Breast epithelium (tissue), 4 donors: Measurements from ENCODE around the gene TFF2. TPM values are rescaled to one million over a fixed set of nuclear protein-coding genes. Genes with fewer than 3 reads are reported as not detected.

Experiments
- DNase-seq, 2 donors: peaks; one replicate each; pipeline ENCODE4 v3.0.0-alpha.2; 2019; ENCODE audit warnings: low spot score in 2 of 2
- H3K27ac ChIP-seq, 2 donors: fragments of 200-600 bp; sonication (generic) in 1 of 2; one replicate each; pipeline ENCODE4 v1.5.1; 2016 to 2019; ENCODE audit warnings: mild to moderate bottlenecking in 1 of 2
- H3K27me3 ChIP-seq, 2 donors: fragments of 200-600 bp; sonication (generic) in 1 of 2; one replicate each; pipeline versions ENCODE4 v1.5.1 to v1.6.0; 2017 to 2019; ENCODE audit warnings: control low read depth in 1 of 2, mild to moderate bottlenecking in 1 of 2
- H3K36me3 ChIP-seq: fragments of 200-600 bp; one replicate; pipeline ENCODE4 v1.5.1; 2019
- H3K4me1 ChIP-seq, 2 donors: fragments of 200-600 bp; sonication (generic); one replicate each; pipeline ENCODE4 v1.5.1; 2016 to 2019; ENCODE audit warnings: control low read depth in 1 of 2
- H3K4me3 ChIP-seq, 3 donors: fragments of 200-600 bp; sonication (generic); 1 replicate in 2 of 3; 2 replicates in 1 of 3; pipeline ENCODE4 v1.5.1; 2016 to 2019; ENCODE audit warnings: mild to moderate bottlenecking in 3 of 3, moderate library complexity in 2 of 3
- H3K9me3 ChIP-seq, 2 donors: fragments of 200-600 bp; sonication (generic) in 1 of 2; one replicate each; pipeline ENCODE4 v1.5.1; 2016 to 2019; ENCODE audit warnings: control low read depth in 1 of 2
- CTCF ChIP-seq, 3 donors: fragments of 450-650 bp; IDR thresholded peaks; one replicate each; pipeline ENCODE4 v1.5.1; 2016 to 2017; ENCODE audit warnings: antibody characterized with exemption in 3 of 3, mild to moderate bottlenecking in 3 of 3, moderate library complexity in 3 of 3
- POLR2A ChIP-seq: fragments of 450-650 bp; IDR thresholded peaks from one replicate; pipeline ENCODE4 v1.6.1; 2016; ENCODE audit warnings: antibody characterized with exemption, mild to moderate bottlenecking, moderate library complexity
- POLR2AphosphoS5 ChIP-seq, 3 donors: sonication (generic); formaldehyde crosslinking; IDR thresholded peaks; one replicate each; pipeline ENCODE4 v1.6.1; 2017; ENCODE audit warnings: antibody characterized with exemption in 3 of 3
- intact Hi-C: fragments of 100-400 bp; cut with DNase I; formaldehyde crosslinking; loops from one replicate; pipeline ENCODE4 v1.15.1; 2023; ENCODE audit warnings: low total_unique reads
- total RNA-seq, 3 donors: library from RNA; depleted of rRNA; stranded (reverse); fragments of >200 nt; gene quantifications; one replicate each; pipeline ENCODE4 v1.1.0, GENCODE V29; 2016

Gene TFF2
- total RNA-seq, 3 donors from 2014 or later = not detected

GRCh38 chr21:42349420-42350317, 1.1 kb downstream of the TFF2 start:
- Histone ChIP-seq H3K9me3 (no peaks in the 10 kb centered on the region), H3K27ac (no peak overlapping the region), H3K27me3 (no peaks in the 10 kb centered on the region), H3K4me3 (no peak overlapping the region), H3K36me3 (no peaks in the 10 kb centered on the region), H3K4me1 (no peaks in the 10 kb centered on the region)
- no peak for DNase-seq
- intact Hi-C loops = no loop called here
- TF ChIP-seq CTCF (IDR thresholded peaks at IDR 0.05) (no peak), POLR2AphosphoS5 (IDR thresholded peaks at IDR 0.05) (no peak), POLR2A (no peak)

- no peak for TF ChIP-seq POLR2A
- Histone ChIP-seq H3K27me3 (no peaks in the 10 kb centered on the region), H3K9me3 (no peaks in the 10 kb centered on the region), H3K27ac (no peak overlapping the region), H3K4me1 (no peaks in the 10 kb centered on the region), H3K4me3 (no peak overlapping the region), H3K36me3 (no peaks in the 10 kb centered on the region)
- intact Hi-C loops = no loop called here
- no peak for DNase-seq
Observed at GRCh38 chr21:42348762-42349161, 2.0 kb downstream of the TFF2 start.

GRCh38 chr21:42347601-42348327, 3.0 kb downstream of the TFF2 start:
- Histone ChIP-seq H3K27ac (no peak overlapping the region), H3K4me1 (no peaks in the 10 kb centered on the region), H3K27me3 (no peaks in the 10 kb centered on the region), H3K9me3 (no peaks in the 10 kb centered on the region), H3K4me3 (no peak overlapping the region), H3K36me3 (no peaks in the 10 kb centered on the region)
- intact Hi-C loops = no loop called here
- no peak for DNase-seq
- TF ChIP-seq CTCF (IDR thresholded peaks at IDR 0.05) (no peak), POLR2A (no peak), POLR2AphosphoS5 (IDR thresholded peaks at IDR 0.05) (no peak)

- Histone ChIP-seq H3K27me3 (no peaks in the 10 kb centered on the region), H3K4me3 (no peak overlapping the region), H3K27ac (no peak overlapping the region), H3K36me3 (no peaks in the 10 kb centered on the region), H3K4me1 (no peaks in the 10 kb centered on the region), H3K9me3 (no peaks in the 10 kb centered on the region)
- no peak for DNase-seq
- intact Hi-C loops = no loop called here
- TF ChIP-seq CTCF (IDR thresholded peaks at IDR 0.05) (no peak), POLR2A (no peak), POLR2AphosphoS5 (IDR thresholded peaks at IDR 0.05) (no peak)
Observed at GRCh38 chr21:42346866-42347600, 3.8 kb downstream of the TFF2 start.

GRCh38 chr21:42346441-42346840, 4.4 kb downstream of the TFF2 start:
- no peaks in the 10 kb centered on the region for H3K27me3 ChIP-seq
- no peak overlapping the region for H3K4me3 ChIP-seq
- no peaks in the 10 kb centered on the region for H3K36me3 ChIP-seq
- DNase-seq = no peak
- TF ChIP-seq POLR2AphosphoS5 (IDR thresholded peaks at IDR 0.05) (no peak), CTCF (IDR thresholded peaks at IDR 0.05) (no peak), POLR2A (no peak)
- no peaks in the 10 kb centered on the region for H3K4me1 ChIP-seq
- no peak overlapping the region for H3K27ac ChIP-seq
- intact Hi-C loops = no loop called here
- H3K9me3 ChIP-seq = no peaks in the 10 kb centered on the region
